Fibroblast of lung (primary cell): ENCODE data around the gene RAC3.

Experiments used
- CTCF ChIP-seq, 2 donors: IDR thresholded peaks in 1 of 2; conservative IDR thresholded peaks in 1 of 2; 1 replicate in 1 of 2; 2 replicates in 1 of 2; pipeline ENCODE4 v1.5.1; 2011 to 2012; ENCODE audit warnings: low read length in 2 of 2, control low read depth in 1 of 2, inconsistent platforms in 1 of 2, low read depth in 1 of 2, mild to moderate bottlenecking in 1 of 2
- EZH2 ChIP-seq: IDR thresholded peaks from 2 replicates; pipeline ENCODE4 v1.5.1; 2012; ENCODE audit warnings: low read length, control low read depth, mild to moderate bottlenecking; ENCODE audit errors: missing control alignments

- TF ChIP-seq CTCF (conservative IDR thresholded peaks at IDR 0.05 in 1 of 2, IDR thresholded peaks at IDR 0.05 in 1 of 2; ENCODE audit: low read depth in 1 of 2, low read length in 2 of 2), result no peak
- TF ChIP-seq EZH2, result no peak
Measured at GRCh38 chr17:82013772-82014321, 17.6 kb upstream of the RAC3 start.
